ENCODE data around the gene PHOSPHO1. TPM values are rescaled to one million over a fixed set of nuclear protein-coding genes. Genes with fewer than 3 reads are reported as not detected.

PHOSPHO1 gene
- total RNA-seq, 4 donors from 2014 or later = 0.34 to 0.36 TPM; not detected in 2

GRCh38 chr17:49249292-49249794 is 18.8 kb upstream of the PHOSPHO1 start:
- no peak overlapping the region for H3K4me3 ChIP-seq (ENCODE audit: low read depth, poor library complexity, severe bottlenecking)
- intact Hi-C loops (cut with DNase I; ENCODE audit: low total_unique reads) = no loop called here
- TF ChIP-seq CTCF (IDR thresholded peaks at IDR 0.05) = no peak
- TF ChIP-seq POLR2A (IDR thresholded peaks at IDR 0.05) = no peak
- no peak for DNase-seq (ENCODE audit: low spot score in 2 of 2)
- 15 to 31% methylated on average over 10 of the region's 10 CpGs for WGBS, 2 donors

- intact Hi-C loops (cut with DNase I; ENCODE audit: low total_unique reads) = no loop called here
- WGBS, 2 donors = 89 to 90% methylated on average over 7 of the region's 7 CpGs
- no peak overlapping the region for H3K4me3 ChIP-seq (ENCODE audit: low read depth, poor library complexity, severe bottlenecking)
- DNase-seq (ENCODE audit: low spot score in 2 of 2) = no peak
- TF ChIP-seq POLR2A (IDR thresholded peaks at IDR 0.05) = no peak
- TF ChIP-seq CTCF (IDR thresholded peaks at IDR 0.05) = no peak
Observed at GRCh38 chr17:49247944-49248343, 17.4 kb upstream of the PHOSPHO1 start.

GRCh38 chr17:49244839-49245238 is 14.3 kb upstream of the PHOSPHO1 start:
- no peak for DNase-seq (ENCODE audit: low spot score in 2 of 2)
- WGBS, 2 donors = 88 to 92% methylated on average over 4 of the region's 4 CpGs
- intact Hi-C loops (cut with DNase I; ENCODE audit: low total_unique reads) = no loop called here
- TF ChIP-seq CTCF (IDR thresholded peaks at IDR 0.05) = no peak
- no peak for TF ChIP-seq POLR2A (IDR thresholded peaks at IDR 0.05)
- H3K4me3 ChIP-seq (ENCODE audit: low read depth, poor library complexity, severe bottlenecking) = no peak overlapping the region

GRCh38 chr17:49242813-49243212 is 12.2 kb upstream of the PHOSPHO1 start:
- TF ChIP-seq POLR2A (IDR thresholded peaks at IDR 0.05) = no peak
- no peak for TF ChIP-seq CTCF (IDR thresholded peaks at IDR 0.05)
- intact Hi-C loops (cut with DNase I; ENCODE audit: low total_unique reads) = no loop called here
- no peak overlapping the region for H3K4me3 ChIP-seq (ENCODE audit: low read depth, poor library complexity, severe bottlenecking)
- DNase-seq (ENCODE audit: low spot score in 2 of 2) = no peak
- 93 to 94% methylated on average over 5 of the region's 5 CpGs for WGBS, 2 donors

- no peak overlapping the region for H3K4me3 ChIP-seq (ENCODE audit: low read depth, poor library complexity, severe bottlenecking)
- intact Hi-C loops (cut with DNase I; ENCODE audit: low total_unique reads) = no loop called here
- 85 to 89% methylated on average over 9 of the region's 9 CpGs for WGBS, 2 donors
- DNase-seq (ENCODE audit: low spot score in 2 of 2) = no peak
- no peak for TF ChIP-seq POLR2A (IDR thresholded peaks at IDR 0.05)
- TF ChIP-seq CTCF (IDR thresholded peaks at IDR 0.05) = no peak
Observed at GRCh38 chr17:49241692-49242397, 11.3 kb upstream of the PHOSPHO1 start.

GRCh38 chr17:49241040-49241439 is 10.5 kb upstream of the PHOSPHO1 start:
- intact Hi-C loops (cut with DNase I; ENCODE audit: low total_unique reads) = no loop called here
- DNase-seq (ENCODE audit: low spot score in 2 of 2) = no peak
- 88 to 92% methylated on average over 8 of the region's 8 CpGs for WGBS, 2 donors
- H3K4me3 ChIP-seq (ENCODE audit: low read depth, poor library complexity, severe bottlenecking) = no peak overlapping the region
- TF ChIP-seq POLR2A (IDR thresholded peaks at IDR 0.05) (no peak), CTCF (IDR thresholded peaks at IDR 0.05) (no peak)

Measured in lower leg skin (tissue), 4 donors.